Measurements from ENCODE around the gene OLFML1. TPM values are rescaled to one million over a fixed set of nuclear protein-coding genes. Genes with fewer than 3 reads are reported as not detected.

OLFML1 gene
- polyA plus RNA-seq, 10 donors: 47.5 to 79.7 (median 52.9) TPM

- DNase-seq: no peak
Observed at GRCh38 chr11:7555052-7555699, 69.9 kb downstream of the OLFML1 start.

DNA sequence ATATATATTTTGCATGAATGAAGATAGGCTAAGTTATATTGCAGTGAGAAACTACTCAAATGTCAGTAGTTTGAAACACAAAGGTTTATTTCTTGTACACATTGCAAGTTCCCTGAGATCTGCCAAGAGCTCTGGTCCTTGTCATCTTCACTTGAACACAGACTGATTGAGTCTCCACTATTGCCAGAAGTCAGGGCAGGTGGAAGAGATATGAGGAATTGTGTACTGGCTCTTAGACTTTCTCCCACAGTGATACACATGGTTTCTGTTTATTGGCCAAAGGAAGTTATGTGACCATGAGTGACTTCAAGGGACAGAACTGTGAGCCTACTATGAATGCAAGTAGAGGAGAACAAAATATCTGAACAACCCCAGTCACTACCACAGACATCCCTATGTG, 72.7 kb downstream of the OLFML1 start:
- no peak for DNase-seq

DNA sequence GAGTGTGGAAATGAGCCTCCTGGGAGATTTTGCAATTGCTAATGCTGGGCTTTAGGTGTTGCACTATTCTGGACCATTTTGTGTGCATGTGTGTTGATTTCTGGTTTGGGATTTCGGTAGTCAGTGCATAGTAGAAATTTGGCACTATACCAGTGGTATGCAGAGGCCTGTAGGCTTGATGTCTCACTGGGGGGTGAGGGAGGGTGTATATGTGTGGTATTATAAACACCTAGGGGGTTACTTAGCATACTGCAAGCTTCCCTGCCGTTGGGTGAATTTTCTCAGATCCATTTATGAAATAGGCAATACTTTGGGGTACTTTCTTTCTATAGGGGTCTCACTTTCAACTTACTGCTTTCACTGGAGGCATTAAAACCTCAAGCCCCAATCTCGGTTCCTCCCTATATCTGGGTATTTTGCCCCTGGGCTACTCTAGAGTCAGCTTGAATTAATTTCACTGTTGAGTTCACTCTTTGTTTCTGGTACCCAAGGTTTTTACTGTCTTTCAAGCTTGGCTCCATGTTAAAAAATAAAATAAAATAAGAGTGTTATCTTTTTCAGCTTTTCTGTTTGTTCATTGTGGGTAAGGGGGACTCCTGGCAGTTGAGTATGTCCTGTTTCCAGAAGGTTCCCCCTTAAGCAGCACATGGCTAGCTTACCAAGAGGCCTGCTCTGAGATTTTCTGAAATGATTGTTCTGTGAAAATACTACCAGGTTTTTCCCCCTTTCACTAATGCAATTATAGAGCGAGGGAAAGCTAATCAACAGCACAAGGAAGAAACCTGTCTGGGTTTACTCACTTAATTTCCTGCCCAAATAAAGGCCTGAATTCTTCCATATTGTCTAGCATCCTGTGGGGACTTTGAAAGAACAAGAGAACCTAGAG, 74.3 kb downstream of the OLFML1 start:
- no peak for DNase-seq

Other genes with a start within 250 kb of the OLFML1 start
- gene SYT9, start 233.6 kb upstream of the OLFML1 start, polyA plus RNA-seq (ENCODE audit: insufficient read length in 10 of 10): 1 to 10 TPM in 2 of 10 donors, under 1 TPM in 8; 0.17 to 2.8 (median 0.40) TPM
- gene PPFIBP2, start 28.5 kb downstream of the OLFML1 start, polyA plus RNA-seq (ENCODE audit: insufficient read length in 10 of 10): 10 to 100 TPM; 35.3 to 76.8 (median 45.7) TPM
- 10 to 100 TPM in 7 of 10 donors, 1 to 10 TPM in 3; 7.9 to 17.3 (median 11.4) TPM for gene CYB5R2, start 188.0 kb downstream of the OLFML1 start, polyA plus RNA-seq (ENCODE audit: insufficient read length in 10 of 10)
- gene OVCH2, start 221.0 kb downstream of the OLFML1 start, polyA plus RNA-seq (ENCODE audit: insufficient read length in 10 of 10): under 1 TPM in 8 of 10 donors, not detected in 2; 0.13 to 0.48 (median 0.24) TPM